Tibial nerve (tissue), 4 donors: ENCODE data around the gene CNOT9. TPM values are rescaled to one million over a fixed set of nuclear protein-coding genes. Genes with fewer than 3 reads are reported as not detected.

Experiments
- DNase-seq, 2 donors: peaks; one replicate each; pipeline ENCODE4 v3.0.0-alpha.2; 2019; ENCODE audit warnings: low spot score in 2 of 2
- H3K27ac ChIP-seq, 4 donors: fragments of 200-600 bp; sonication (generic) in 3 of 4; one replicate each; pipeline ENCODE4 v1.5.1; 2017 to 2019; ENCODE audit warnings: mild to moderate bottlenecking in 1 of 4
- H3K27me3 ChIP-seq, 2 donors: fragments of 200-600 bp; sonication (generic) in 1 of 2; one replicate each; pipeline versions ENCODE4 v1.5.1 to v1.6.0; 2017 to 2019
- H3K36me3 ChIP-seq, 3 donors: fragments of 200-600 bp; sonication (generic); one replicate each; pipeline ENCODE4 v1.5.1; 2018 to 2019
- H3K4me1 ChIP-seq, 4 donors: fragments of 200-600 bp; sonication (generic) in 3 of 4; one replicate each; pipeline ENCODE4 v1.5.1; 2017 to 2019
- H3K4me3 ChIP-seq, 4 donors: fragments of 200-600 bp; sonication (generic) in 3 of 4; one replicate each; pipeline ENCODE4 v1.5.1; 2017 to 2019; ENCODE audit warnings: mild to moderate bottlenecking in 1 of 4, moderate library complexity in 1 of 4
- H3K9me3 ChIP-seq, 4 donors: fragments of 200-600 bp; sonication (generic) in 3 of 4; one replicate each; pipeline ENCODE4 v1.5.1; 2017 to 2019
- CTCF ChIP-seq, 5 experiments: fragments of 200-600 bp in 3 of 5; fragments of 450-650 bp in 2 of 5; sonication (generic) in 3 of 5; IDR thresholded peaks; one replicate each; pipeline ENCODE4 v1.5.1; 2016 to 2019; ENCODE audit warnings: antibody characterized with exemption in 5 of 5, mild to moderate bottlenecking in 3 of 5, moderate library complexity in 2 of 5
- EP300 ChIP-seq, 2 donors: sonication (generic); formaldehyde crosslinking; IDR thresholded peaks; one replicate each; pipeline ENCODE4 v1.6.1; 2017; ENCODE audit warnings: antibody characterized with exemption in 2 of 2, mild to moderate bottlenecking in 1 of 2
- POLR2A ChIP-seq, 2 donors: fragments of 450-650 bp; IDR thresholded peaks; one replicate each; pipeline ENCODE4 v1.6.1; 2017; ENCODE audit warnings: antibody characterized with exemption in 2 of 2, mild to moderate bottlenecking in 2 of 2, moderate library complexity in 2 of 2
- WGBS, 2 donors: methylation state at CpG; one replicate each; pipeline ENCODE4 v1.1.5; 2018; 5-methylcytosine and 5-hydroxymethylcytosine counted together
- total RNA-seq, 4 donors: library from RNA; depleted of rRNA; stranded (reverse); fragments of >200 nt; gene quantifications; one replicate each; pipeline ENCODE4 v1.1.0, GENCODE V29; 2016

CNOT9 gene
- total RNA-seq, 4 donors from 2014 or later, result 34.2 to 66.4 (median 39.7) TPM

- 91 to 93% methylated on average over 3 of the region's 3 CpGs for WGBS, 2 donors
- Histone ChIP-seq H3K9me3 (no peaks in the 10 kb centered on the region), H3K4me3 (no peak overlapping the region), H3K27me3 (no peaks in the 10 kb centered on the region), H3K27ac (no peak overlapping the region), H3K4me1 (peaks cover 0 to 4% (median 2%) of the 10 kb centered on the region in 4 donors), H3K36me3 (peaks cover 0 to 23% (median 8%) of the 10 kb centered on the region in 3 donors)
- no peak for DNase-seq
- TF ChIP-seq POLR2A (IDR thresholded peaks at IDR 0.05), result no peak
- no peak for TF ChIP-seq CTCF (IDR thresholded peaks at IDR 0.05)
- no peak for TF ChIP-seq EP300 (IDR thresholded peaks at IDR 0.05)
These were observed 9.0 kb downstream of the CNOT9 start for GRCh38 chr2:218577482-218578220.

GRCh38 chr2:218578272-218578877 lies 9.7 kb downstream of the CNOT9 start:
- H3K4me1 ChIP-seq, result peaks cover 0 to 4% (median 0%) of the 10 kb centered on the region in 4 donors
- no peak for TF ChIP-seq POLR2A (IDR thresholded peaks at IDR 0.05)
- TF ChIP-seq CTCF (IDR thresholded peaks at IDR 0.05), result no peak
- no peak for TF ChIP-seq EP300 (IDR thresholded peaks at IDR 0.05)
- H3K27me3 ChIP-seq, result no peaks in the 10 kb centered on the region
- H3K36me3 ChIP-seq, result peaks cover 0 to 28% (median 8%) of the 10 kb centered on the region in 3 donors
- no peak for DNase-seq
- no peaks in the 10 kb centered on the region for H3K9me3 ChIP-seq
- WGBS, 2 donors, result 92 to 94% methylated on average over 3 of the region's 3 CpGs
- H3K4me3 ChIP-seq, result no peak overlapping the region
- H3K27ac ChIP-seq, result no peak overlapping the region

- DNase-seq, result no peak
- H3K36me3 ChIP-seq, result peaks cover 0 to 58% (median 15%) of the 10 kb centered on the region in 3 donors
- H3K9me3 ChIP-seq, result no peaks in the 10 kb centered on the region
- TF ChIP-seq CTCF (IDR thresholded peaks at IDR 0.05) (no peak), POLR2A (IDR thresholded peaks at IDR 0.05) (no peak), EP300 (IDR thresholded peaks at IDR 0.05) (no peak)
- H3K4me1 ChIP-seq, result peaks cover 0 to 4% (median 0%) of the 10 kb centered on the region in 4 donors
- 94 to 96% methylated on average over 7 of the region's 7 CpGs for whole genome bisulfite sequencing, 2 donors
- H3K27ac ChIP-seq, result no peak overlapping the region
- H3K27me3 ChIP-seq, result no peaks in the 10 kb centered on the region
- H3K4me3 ChIP-seq, result no peak overlapping the region
These were observed 13.4 kb downstream of the CNOT9 start for GRCh38 chr2:218582076-218582475.

GRCh38 chr2:218583983-218584850 lies 15.6 kb downstream of the CNOT9 start:
- TF ChIP-seq POLR2A (IDR thresholded peaks at IDR 0.05), result no peak
- no peak for TF ChIP-seq EP300 (IDR thresholded peaks at IDR 0.05)
- TF ChIP-seq CTCF (IDR thresholded peaks at IDR 0.05), result no peak
- Histone ChIP-seq H3K27ac (no peak overlapping the region), H3K9me3 (no peaks in the 10 kb centered on the region), H3K4me1 (no peaks in the 10 kb centered on the region), H3K4me3 (no peak overlapping the region), H3K36me3 (peaks cover 0 to 77% (median 15%) of the 10 kb centered on the region in 3 donors), H3K27me3 (no peaks in the 10 kb centered on the region)
- no peak for DNase-seq
- 91 to 95% methylated on average over 6 of the region's 6 CpGs for WGBS, 2 donors
